GM12874 (cell line): ENCODE data around the gene ETNK1.

Experiments used
- CTCF ChIP-seq: IDR thresholded peaks from 2 replicates; pipeline ENCODE4 v1.5.1; 2011; ENCODE audit warnings: low read depth, mild to moderate bottlenecking, control low read depth, low read length, moderate library complexity; ENCODE audit not compliant: insufficient read depth

ETNK1 gene

GRCh38 chr12:22624870-22625761 lies at the start of gene ETNK1:
ETNK1 (plus strand) TSS chr12:22625171; CDS start chr12:22625431, 260 bp downstream.
- TF ChIP-seq CTCF, result no peak

GRCh38 chr12:22576065-22576464 lies 48.9 kb upstream of the ETNK1 start:
- no peak for TF ChIP-seq CTCF

GRCh38 chr12:22576473-22576872 lies 48.5 kb upstream of the ETNK1 start:
- no peak for TF ChIP-seq CTCF

- TF ChIP-seq CTCF, result no peak
These were observed 47.3 kb upstream of the ETNK1 start for GRCh38 chr12:22577667-22578066.

- TF ChIP-seq CTCF, result no peak
These were observed 46.6 kb upstream of the ETNK1 start for GRCh38 chr12:22578328-22578727.

- TF ChIP-seq CTCF, result no peak
These were observed 36.2 kb upstream of the ETNK1 start for GRCh38 chr12:22588817-22589216.

GRCh38 chr12:22593864-22594263 lies 31.1 kb upstream of the ETNK1 start:
- no peak for TF ChIP-seq CTCF
